ENCODE results near the gene ADGRG2.
A peak's percentile ranks its signal among the peaks of the same experiment; 100 is the strongest.
"Not testable (repeated sequence)": the region's sequence is repeated elsewhere in the genome, so short reads cannot be mapped to it uniquely, and the experiment has no call there.

The ADGRG2 gene

GRCh38 chrX:18995221-18995620, 127.0 kb downstream of the ADGRG2 start:
- DNase-seq, result no peak

- DNase-seq, result no peak
Observed at GRCh38 chrX:18994713-18995112, 127.6 kb downstream of the ADGRG2 start.

GRCh38 chrX:18992829-18993228, 129.4 kb downstream of the ADGRG2 start:
- no peak for DNase-seq

GRCh38 chrX:18985186-18985435, 137.2 kb downstream of the ADGRG2 start:
- no peak for DNase-seq

- DNase-seq, result peak; percentile 89
Observed at GRCh38 chrX:18984381-18985185, 137.7 kb downstream of the ADGRG2 start.

- DNase-seq, result no peak
Observed at GRCh38 chrX:18983666-18984380, 138.4 kb downstream of the ADGRG2 start, which contains the start of gene PHKA2. Gene PHKA2, minus strand, starts transcription at chrX:18984114. Its CDS starts 182 bp downstream, at chrX:18983932.

- no peak for DNase-seq
Observed at GRCh38 chrX:18981124-18981807, 141.0 kb downstream of the ADGRG2 start.

- not testable (repeated sequence) for DNase-seq
Observed at GRCh38 chrX:18980262-18980661, 142.0 kb downstream of the ADGRG2 start.

- no peak for DNase-seq
Observed at GRCh38 chrX:18974993-18975392, 147.3 kb downstream of the ADGRG2 start.

- no peak for DNase-seq
Observed at GRCh38 chrX:18973527-18974192, 148.6 kb downstream of the ADGRG2 start.

- no peak for DNase-seq
Observed at GRCh38 chrX:18971506-18971905, 150.8 kb downstream of the ADGRG2 start.

- no peak for DNase-seq
Observed at GRCh38 chrX:18970465-18970864, 151.8 kb downstream of the ADGRG2 start.

GRCh38 chrX:18966624-18967023, 155.6 kb downstream of the ADGRG2 start:
- DNase-seq, result no peak

GRCh38 chrX:18964901-18965300, 157.4 kb downstream of the ADGRG2 start:
- DNase-seq, result no peak

- DNase-seq, result no peak
Observed at GRCh38 chrX:18964026-18964425, 158.2 kb downstream of the ADGRG2 start.

- no peak for DNase-seq
Observed at GRCh38 chrX:18962329-18962728, 159.9 kb downstream of the ADGRG2 start.

GRCh38 chrX:18961686-18962085, 160.6 kb downstream of the ADGRG2 start:
- DNase-seq, result no peak

- no peak for DNase-seq
Observed at GRCh38 chrX:18956303-18957032, 165.8 kb downstream of the ADGRG2 start.

- no peak for DNase-seq
Observed at GRCh38 chrX:18955676-18956075, 166.6 kb downstream of the ADGRG2 start.

GRCh38 chrX:18951032-18951431, 171.2 kb downstream of the ADGRG2 start:
- DNase-seq, result no peak

GRCh38 chrX:18949944-18950301, 172.3 kb downstream of the ADGRG2 start:
- DNase-seq, result no peak

- DNase-seq, result no peak
Observed at GRCh38 chrX:18949291-18949943, 172.9 kb downstream of the ADGRG2 start.
